GM19023 (cell line): ENCODE data around the gene ZDHHC17.
"Not testable (repeated sequence)": the region's sequence is repeated elsewhere in the genome, so short reads cannot be mapped to it uniquely, and the experiment has no call there.

Experiments used
- ATAC-seq: cut with Tn5 transposase; IDR thresholded peaks from one replicate; pipeline ENCODE4 v1.9.1; 2021; ENCODE audit warnings: mild to moderate bottlenecking, moderate library complexity; ENCODE audit not compliant: unreplicated experiment

ZDHHC17 gene

GRCh38 chr12:76763746-76764675, at the start of gene ZDHHC17:
ZDHHC17 (plus strand) TSS chr12:76764115; CDS start chr12:76764237, 122 bp downstream.
- peak; percentile 91 for ATAC-seq

- ATAC-seq, result no peak
Measured at GRCh38 chr12:76714415-76714814, 49.5 kb upstream of the ZDHHC17 start.

- ATAC-seq, result no peak
Measured at GRCh38 chr12:76714861-76715260, 49.1 kb upstream of the ZDHHC17 start.

- ATAC-seq, result no peak
Measured at GRCh38 chr12:76715332-76715731, 48.6 kb upstream of the ZDHHC17 start.

- no peak for ATAC-seq
Measured at GRCh38 chr12:76717314-76717713, 46.6 kb upstream of the ZDHHC17 start.

- no peak for ATAC-seq
Measured at GRCh38 chr12:76719171-76720041, 44.5 kb upstream of the ZDHHC17 start.

- no peak for ATAC-seq
Measured at GRCh38 chr12:76720068-76720467, 43.8 kb upstream of the ZDHHC17 start.

- no peak for ATAC-seq
Measured at GRCh38 chr12:76726626-76727025, 37.3 kb upstream of the ZDHHC17 start.

GRCh38 chr12:76732188-76732587, 31.7 kb upstream of the ZDHHC17 start:
- not testable (repeated sequence) for ATAC-seq

- not testable (repeated sequence) for ATAC-seq
Measured at GRCh38 chr12:76737689-76738088, 26.2 kb upstream of the ZDHHC17 start.

GRCh38 chr12:76738824-76739579, 24.9 kb upstream of the ZDHHC17 start:
- ATAC-seq, result no peak

- ATAC-seq, result no peak
Measured at GRCh38 chr12:76739896-76740295, 24.0 kb upstream of the ZDHHC17 start.

- no peak for ATAC-seq
Measured at GRCh38 chr12:76740501-76740900, 23.4 kb upstream of the ZDHHC17 start.

GRCh38 chr12:76745343-76745742, 18.6 kb upstream of the ZDHHC17 start:
- ATAC-seq, result no peak

GRCh38 chr12:76746516-76746915, 17.4 kb upstream of the ZDHHC17 start:
- no peak for ATAC-seq

- no peak for ATAC-seq
Measured at GRCh38 chr12:76747245-76747644, 16.7 kb upstream of the ZDHHC17 start.

- no peak for ATAC-seq
Measured at GRCh38 chr12:76755829-76756379, 8.0 kb upstream of the ZDHHC17 start.

GRCh38 chr12:76757694-76758093, 6.2 kb upstream of the ZDHHC17 start:
- ATAC-seq, result no peak

- ATAC-seq, result no peak
Measured at GRCh38 chr12:76762601-76762980, 1.3 kb upstream of the ZDHHC17 start.

- ATAC-seq, result no peak
Measured at GRCh38 chr12:76764856-76765255, 941 bp downstream of the ZDHHC17 start.

- ATAC-seq, result no peak
Measured at GRCh38 chr12:76765598-76765997, 1.7 kb downstream of the ZDHHC17 start.
